Uterus (tissue), 4 donors: ENCODE results near the gene SFMBT2. TPM values are rescaled to one million over a fixed set of nuclear protein-coding genes. Genes with fewer than 3 reads are reported as not detected.

Experiments used
- DNase-seq, 2 donors: peaks; one replicate each; pipeline ENCODE4 v3.0.0-alpha.2; 2019 to 2020
- H3K27ac ChIP-seq, 2 donors: fragments of 200-600 bp; sonication (generic); 1 replicate in 1 of 2; 2 replicates in 1 of 2; pipeline ENCODE4 v1.5.1; 2016 to 2018
- H3K27me3 ChIP-seq, 2 donors: fragments of 200-600 bp; sonication (generic); one replicate each; pipeline ENCODE4 v1.5.1; 2018 to 2019; ENCODE audit warnings: control low read depth in 1 of 2
- H3K36me3 ChIP-seq, 2 donors: fragments of 200-600 bp; sonication (generic); one replicate each; pipeline ENCODE4 v1.5.1; 2019; ENCODE audit warnings: control low read depth in 1 of 2
- H3K4me1 ChIP-seq, 2 donors: fragments of 200-600 bp; sonication (generic); one replicate each; pipeline ENCODE4 v1.5.1; 2018 to 2019; ENCODE audit warnings: control low read depth in 1 of 2
- H3K4me3 ChIP-seq, 2 donors: fragments of 200-600 bp; sonication (generic); 1 replicate in 1 of 2; 2 replicates in 1 of 2; pipeline ENCODE4 v1.5.1; 2018 to 2019; ENCODE audit warnings: mild to moderate bottlenecking in 1 of 2
- H3K9me3 ChIP-seq, 2 donors: fragments of 200-600 bp; sonication (generic); one replicate each; pipeline ENCODE4 v1.5.1; 2019; ENCODE audit warnings: control low read depth in 1 of 2
- POLR2A ChIP-seq, 2 donors: fragments of 450-650 bp; IDR thresholded peaks; one replicate each; pipeline ENCODE4 v1.6.1; 2016; ENCODE audit warnings: antibody characterized with exemption in 2 of 2, mild to moderate bottlenecking in 1 of 2, moderate library complexity in 1 of 2
- intact Hi-C: fragments of 100-400 bp; cut with DNase I; formaldehyde crosslinking; loops from one replicate; pipeline ENCODE4 v1.15.1; 2023; ENCODE audit warnings: low total_unique reads
- total RNA-seq, 4 donors: library from RNA; depleted of rRNA in 3 of 4; stranded (reverse); fragments of >200 nt in 3 of 4; gene quantifications; one replicate each; pipeline versions ENCODE4 v1.1.0 to v1.2.4, GENCODE V29; 2014 to 2023
- TF ChIP-seq, protein P1 (sequence below), 4 experiments: fragments of 200-600 bp in 2 of 4; fragments of 450-650 bp in 2 of 4; sonication (generic) in 2 of 4; IDR thresholded peaks; one replicate each; pipeline ENCODE4 v1.5.1; 2016 to 2019; ENCODE audit warnings: antibody characterized with exemption in 4 of 4, mild to moderate bottlenecking in 2 of 4, moderate library complexity in 1 of 4
- donor health status: DM: yes; HTN: yes; CAD: no.

Gene SFMBT2
- total RNA-seq, 4 donors from 2014 or later: 7.7 to 23.4 (median 14.7) TPM

DNA sequence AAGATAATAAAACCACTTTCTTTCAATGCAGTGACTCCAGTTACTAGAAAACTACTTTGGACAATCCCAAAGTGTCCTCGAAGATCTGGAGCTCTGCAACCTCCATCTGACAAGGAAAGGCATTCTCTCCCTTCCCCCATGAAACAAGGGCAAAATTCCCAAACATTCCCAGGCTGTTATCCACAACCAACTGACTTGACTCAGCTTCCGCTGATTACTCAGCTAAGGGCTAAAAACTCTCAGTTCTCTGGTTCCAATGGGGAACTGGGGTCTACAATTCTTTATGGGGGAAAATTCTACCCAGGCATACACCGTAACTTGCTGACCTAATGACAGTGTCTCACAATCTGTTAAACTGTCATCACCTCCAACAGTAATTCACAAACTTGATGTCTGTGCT, 48.4 kb downstream of the SFMBT2 start:
- Histone ChIP-seq H3K27ac (no peak overlapping the region), H3K9me3 (no peaks in the 10 kb centered on the region), H3K4me1 (no peaks in the 10 kb centered on the region), H3K4me3 (no peak overlapping the region), H3K36me3 (no peaks in the 10 kb centered on the region), H3K27me3 (no peaks in the 10 kb centered on the region)
- DNase-seq: no peak
- TF ChIP-seq, protein P1, sequence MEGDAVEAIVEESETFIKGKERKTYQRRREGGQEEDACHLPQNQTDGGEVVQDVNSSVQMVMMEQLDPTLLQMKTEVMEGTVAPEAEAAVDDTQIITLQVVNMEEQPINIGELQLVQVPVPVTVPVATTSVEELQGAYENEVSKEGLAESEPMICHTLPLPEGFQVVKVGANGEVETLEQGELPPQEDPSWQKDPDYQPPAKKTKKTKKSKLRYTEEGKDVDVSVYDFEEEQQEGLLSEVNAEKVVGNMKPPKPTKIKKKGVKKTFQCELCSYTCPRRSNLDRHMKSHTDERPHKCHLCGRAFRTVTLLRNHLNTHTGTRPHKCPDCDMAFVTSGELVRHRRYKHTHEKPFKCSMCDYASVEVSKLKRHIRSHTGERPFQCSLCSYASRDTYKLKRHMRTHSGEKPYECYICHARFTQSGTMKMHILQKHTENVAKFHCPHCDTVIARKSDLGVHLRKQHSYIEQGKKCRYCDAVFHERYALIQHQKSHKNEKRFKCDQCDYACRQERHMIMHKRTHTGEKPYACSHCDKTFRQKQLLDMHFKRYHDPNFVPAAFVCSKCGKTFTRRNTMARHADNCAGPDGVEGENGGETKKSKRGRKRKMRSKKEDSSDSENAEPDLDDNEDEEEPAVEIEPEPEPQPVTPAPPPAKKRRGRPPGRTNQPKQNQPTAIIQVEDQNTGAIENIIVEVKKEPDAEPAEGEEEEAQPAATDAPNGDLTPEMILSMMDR (IDR thresholded peaks at IDR 0.05): no peak
- no peak for TF ChIP-seq POLR2A (IDR thresholded peaks at IDR 0.05)
- intact Hi-C loops: no loop called here

- H3K36me3 ChIP-seq: no peaks in the 10 kb centered on the region
- no peaks in the 10 kb centered on the region for H3K4me1 ChIP-seq
- no peaks in the 10 kb centered on the region for H3K27me3 ChIP-seq
- H3K4me3 ChIP-seq: no peak overlapping the region
- intact Hi-C loops: no loop called here
- TF ChIP-seq, protein P1 (IDR thresholded peaks at IDR 0.05): no peak
- TF ChIP-seq POLR2A (IDR thresholded peaks at IDR 0.05): no peak
- no peak overlapping the region for H3K27ac ChIP-seq
- no peak for DNase-seq
- H3K9me3 ChIP-seq: no peaks in the 10 kb centered on the region
Observed at GRCh38 chr10:7361316-7361715, 49.5 kb downstream of the SFMBT2 start.

DNA sequence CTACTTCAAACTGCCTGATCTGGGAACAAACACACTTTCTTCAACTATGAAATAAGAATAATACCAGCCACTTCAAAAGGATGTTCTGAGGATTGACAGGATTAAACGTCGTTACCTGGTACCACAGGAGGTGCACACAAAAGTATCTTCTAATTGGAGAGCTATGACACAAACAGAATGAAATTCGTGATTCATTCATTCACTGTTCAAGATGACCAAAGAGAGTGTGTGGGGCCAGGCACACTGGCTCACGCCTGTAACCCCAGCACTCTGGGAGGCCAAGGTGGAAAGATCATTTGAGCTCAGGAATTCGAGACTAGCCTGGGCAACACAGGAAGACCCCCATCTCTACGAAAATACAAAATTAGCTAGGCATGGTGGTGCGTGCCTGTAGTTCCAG, 50.9 kb downstream of the SFMBT2 start:
- Histone ChIP-seq H3K4me1 (no peaks in the 10 kb centered on the region), H3K27ac (no peak overlapping the region), H3K27me3 (no peaks in the 10 kb centered on the region), H3K36me3 (no peaks in the 10 kb centered on the region), H3K9me3 (no peaks in the 10 kb centered on the region), H3K4me3 (no peak overlapping the region)
- intact Hi-C loops: no loop called here
- no peak for DNase-seq
- TF ChIP-seq, protein P1 (IDR thresholded peaks at IDR 0.05): no peak

- Histone ChIP-seq H3K9me3 (no peaks in the 10 kb centered on the region), H3K27me3 (no peaks in the 10 kb centered on the region), H3K4me1 (no peaks in the 10 kb centered on the region), H3K27ac (no peak overlapping the region), H3K4me3 (no peak overlapping the region), H3K36me3 (no peaks in the 10 kb centered on the region)
- TF ChIP-seq POLR2A (IDR thresholded peaks at IDR 0.05): no peak
- TF ChIP-seq, protein P1 (IDR thresholded peaks at IDR 0.05): no peak
- no peak for DNase-seq
- intact Hi-C loops: no loop called here
Observed at GRCh38 chr10:7359356-7359755, 51.5 kb downstream of the SFMBT2 start.

DNA sequence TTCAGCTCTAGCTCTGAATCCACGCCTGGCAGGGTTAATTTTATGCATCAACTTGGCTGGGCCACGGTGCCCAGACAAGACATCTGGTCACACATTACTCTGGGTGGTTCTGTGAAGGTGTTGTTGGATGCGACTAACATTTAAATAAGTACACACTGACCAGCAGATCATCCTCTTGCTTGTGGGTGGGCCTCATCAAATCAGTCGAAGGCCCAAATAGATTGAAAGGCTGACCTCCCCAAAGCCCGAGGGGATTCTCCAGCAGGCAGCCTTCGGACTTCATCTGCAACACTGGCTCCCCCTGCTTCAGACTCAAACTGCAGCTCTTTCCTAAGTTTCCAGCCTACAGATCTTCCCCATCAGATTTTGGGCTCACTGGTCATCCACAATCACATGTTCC, 53.6 kb downstream of the SFMBT2 start:
- Histone ChIP-seq H3K9me3 (no peaks in the 10 kb centered on the region), H3K4me3 (no peak overlapping the region), H3K27ac (no peak overlapping the region), H3K36me3 (no peaks in the 10 kb centered on the region), H3K4me1 (no peaks in the 10 kb centered on the region), H3K27me3 (no peaks in the 10 kb centered on the region)
- no peak for TF ChIP-seq POLR2A (IDR thresholded peaks at IDR 0.05)
- TF ChIP-seq, protein P1 (IDR thresholded peaks at IDR 0.05): no peak
- intact Hi-C loops: no loop called here
- no peak for DNase-seq
